ENCODE measurements around the gene GRIP2. TPM values are rescaled to one million over a fixed set of nuclear protein-coding genes. Genes with fewer than 3 reads are reported as not detected.

GRIP2 gene
- total RNA-seq, 2 experiments from 2014 or later = not detected

- DNase-seq (no peak), ATAC-seq (ENCODE audit: poor library complexity) (no peak)
- H3K4me1 ChIP-seq (ENCODE audit: insufficient read depth, low read length) = no peaks in the 10 kb centered on the region
- no peaks in the 10 kb centered on the region for H3K27me3 Mint-ChIP-seq
- intact Hi-C loops (cut with DNase I, micrococcal nuclease) = no loop called here
- H3K4me3 ChIP-seq (ENCODE audit: low read length) = no peak overlapping the region
- H3K27me3 ChIP-seq (ENCODE audit: control insufficient read depth in 1 of 2, insufficient read depth in 2 of 2, low read length in 2 of 2) = peaks cover 0 to 2% of the 10 kb centered on the region in 2 experiments
- TF ChIP-seq CTCF (IDR thresholded peaks at IDR 0.05) = no peak
- H3K36me3 Mint-ChIP-seq (ENCODE audit: low read depth) = no peaks in the 10 kb centered on the region
- H3K4me3 Mint-ChIP-seq = no peak overlapping the region
- H3K36me3 ChIP-seq (ENCODE audit: insufficient read depth, low read length) = no peaks in the 10 kb centered on the region
- CTCF ChIA-PET = no interaction called here
- peaks cover 0 to 5% of the 10 kb centered on the region in 2 experiments for H3K9me3 ChIP-seq (ENCODE audit: control insufficient read depth in 1 of 2, insufficient read depth in 1 of 2, low read length in 2 of 2)
- POLR2A ChIA-PET = no interaction called here
- H3K9me3 Mint-ChIP-seq = no peaks in the 10 kb centered on the region
- H3K27ac Mint-ChIP-seq = no peak overlapping the region
- no peak overlapping the region for H3K27ac ChIP-seq (ENCODE audit: low read depth in 1 of 2, low read length in 2 of 2)
- no peaks in the 10 kb centered on the region for H3K4me1 Mint-ChIP-seq (ENCODE audit: low read depth)
Observed at GRCh38 chr3:14540821-14541385, 761 bp upstream of the GRIP2 start.

GRCh38 chr3:14539384-14539741 lies 779 bp downstream of the GRIP2 start:
- ChIA-PET POLR2A (no interaction called here), CTCF (no interaction called here)
- Mint-ChIP-seq H3K27me3 (no peaks in the 10 kb centered on the region), H3K4me1 (ENCODE audit: low read depth) (no peaks in the 10 kb centered on the region), H3K27ac (no peak overlapping the region), H3K4me3 (no peak overlapping the region), H3K9me3 (no peaks in the 10 kb centered on the region), H3K36me3 (ENCODE audit: low read depth) (no peaks in the 10 kb centered on the region)
- ATAC-seq (ENCODE audit: poor library complexity) (no peak), DNase-seq (no peak)
- Histone ChIP-seq H3K4me3 (ENCODE audit: low read length) (no peak overlapping the region), H3K4me1 (ENCODE audit: insufficient read depth, low read length) (no peaks in the 10 kb centered on the region), H3K27ac (ENCODE audit: low read depth in 1 of 2, low read length in 2 of 2) (no peak overlapping the region), H3K36me3 (ENCODE audit: insufficient read depth, low read length) (no peaks in the 10 kb centered on the region), H3K9me3 (ENCODE audit: control insufficient read depth in 1 of 2, insufficient read depth in 1 of 2, low read length in 2 of 2) (no peaks in the 10 kb centered on the region), H3K27me3 (ENCODE audit: control insufficient read depth in 1 of 2, insufficient read depth in 2 of 2, low read length in 2 of 2) (peaks cover 0 to 5% of the 10 kb centered on the region in 2 experiments)
- no peak for TF ChIP-seq CTCF (IDR thresholded peaks at IDR 0.05)
- intact Hi-C loops (cut with DNase I, micrococcal nuclease) = no loop called here

GRCh38 chr3:14538451-14539088 lies 1.6 kb downstream of the GRIP2 start:
- no peaks in the 10 kb centered on the region for H3K4me1 ChIP-seq (ENCODE audit: insufficient read depth, low read length)
- TF ChIP-seq CTCF (IDR thresholded peaks at IDR 0.05) = no peak
- Mint-ChIP-seq H3K36me3 (ENCODE audit: low read depth) (no peaks in the 10 kb centered on the region), H3K4me3 (no peak overlapping the region), H3K9me3 (no peaks in the 10 kb centered on the region), H3K4me1 (ENCODE audit: low read depth) (no peaks in the 10 kb centered on the region), H3K27ac (no peak overlapping the region), H3K27me3 (no peaks in the 10 kb centered on the region)
- DNase-seq (no peak), ATAC-seq (ENCODE audit: poor library complexity) (no peak)
- no peak overlapping the region for H3K4me3 ChIP-seq (ENCODE audit: low read length)
- H3K36me3 ChIP-seq (ENCODE audit: insufficient read depth, low read length) = no peaks in the 10 kb centered on the region
- H3K27me3 ChIP-seq (ENCODE audit: control insufficient read depth in 1 of 2, insufficient read depth in 2 of 2, low read length in 2 of 2) = peaks cover 0 to 8% of the 10 kb centered on the region in 2 experiments
- ChIA-PET CTCF (no interaction called here), POLR2A (no interaction called here)
- intact Hi-C loops (cut with DNase I, micrococcal nuclease) = no loop called here
- no peaks in the 10 kb centered on the region for H3K9me3 ChIP-seq (ENCODE audit: control insufficient read depth in 1 of 2, insufficient read depth in 1 of 2, low read length in 2 of 2)
- no peak overlapping the region for H3K27ac ChIP-seq (ENCODE audit: low read depth in 1 of 2, low read length in 2 of 2)
